Left hindlimb (tissue), 1 donor: ENCODE measurements around the gene KCNJ18.
"Not testable (repeated sequence)": the region's sequence is repeated elsewhere in the genome, so short reads cannot be mapped to it uniquely, and the experiment has no call there.

Experiments used
- DNase-seq: peaks from one replicate; pipeline ENCODE4 v3.0.0-alpha.2; 2018

Gene KCNJ18

GRCh38 chr17:21737015-21737580 is 44.8 kb downstream of the KCNJ18 start:
- not testable (repeated sequence) for DNase-seq

GRCh38 chr17:21738241-21738640 is 45.9 kb downstream of the KCNJ18 start:
- not testable (repeated sequence) for DNase-seq

GRCh38 chr17:21738877-21739474 is 46.7 kb downstream of the KCNJ18 start:
- not testable (repeated sequence) for DNase-seq

GRCh38 chr17:21739485-21739884 is 47.2 kb downstream of the KCNJ18 start:
- DNase-seq = not testable (repeated sequence)

GRCh38 chr17:21740836-21741235 is 48.5 kb downstream of the KCNJ18 start:
- DNase-seq = not testable (repeated sequence)

GRCh38 chr17:21741520-21741919 is 49.2 kb downstream of the KCNJ18 start:
- not testable (repeated sequence) for DNase-seq

- DNase-seq = no peak
Measured at GRCh38 chr17:21742326-21742725, 50.0 kb downstream of the KCNJ18 start.

- not testable (repeated sequence) for DNase-seq
Measured at GRCh38 chr17:21744151-21744550, 51.8 kb downstream of the KCNJ18 start.

GRCh38 chr17:21744621-21745020 is 52.3 kb downstream of the KCNJ18 start:
- not testable (repeated sequence) for DNase-seq

- not testable (repeated sequence) for DNase-seq
Measured at GRCh38 chr17:21745385-21746054, 53.2 kb downstream of the KCNJ18 start.

- DNase-seq = not testable (repeated sequence)
Measured at GRCh38 chr17:21746415-21746814, 54.1 kb downstream of the KCNJ18 start.

GRCh38 chr17:21747195-21747915 is 55.0 kb downstream of the KCNJ18 start:
- not testable (repeated sequence) for DNase-seq

- DNase-seq = not testable (repeated sequence)
Measured at GRCh38 chr17:21748686-21749085, 56.4 kb downstream of the KCNJ18 start.

- not testable (repeated sequence) for DNase-seq
Measured at GRCh38 chr17:21749696-21750531, 57.6 kb downstream of the KCNJ18 start.

- DNase-seq = not testable (repeated sequence)
Measured at GRCh38 chr17:21751111-21751510, 58.8 kb downstream of the KCNJ18 start.
